NCI-H446 (cell line): ENCODE results near the gene SLC35D3.
"Not testable (repeated sequence)": the region's sequence is repeated elsewhere in the genome, so short reads cannot be mapped to it uniquely, and the experiment has no call there.

Experiments
- DNase-seq, 2 experiments: peaks; one replicate each; lab custom pipeline; 2025; lab: John Stamatoyannopoulos, UW

The SLC35D3 gene

GRCh38 chr6:136921936-136922684 is at the start of gene SLC35D3:
TSS of gene SLC35D3 (plus strand) at chr6:136922301. CDS start at chr6:136922429, 128 bp downstream.
- DNase-seq = peak in 1 of 2 experiments; percentile 27

GRCh38 chr6:136873748-136874147 is 48.4 kb upstream of the SLC35D3 start:
- DNase-seq = no peak

GRCh38 chr6:136876469-136876868 is 45.6 kb upstream of the SLC35D3 start:
- not testable (repeated sequence) for DNase-seq

- no peak for DNase-seq
These were observed 41.2 kb upstream of the SLC35D3 start for GRCh38 chr6:136880748-136881460.

- no peak for DNase-seq
These were observed 36.0 kb upstream of the SLC35D3 start for GRCh38 chr6:136886091-136886490.

GRCh38 chr6:136887953-136888352 is 34.1 kb upstream of the SLC35D3 start:
- DNase-seq = no peak

- DNase-seq = no peak
These were observed 32.6 kb upstream of the SLC35D3 start for GRCh38 chr6:136889271-136890193.

GRCh38 chr6:136890194-136890839 is 31.8 kb upstream of the SLC35D3 start:
- DNase-seq = no peak

- no peak for DNase-seq
These were observed 31.1 kb upstream of the SLC35D3 start for GRCh38 chr6:136890986-136891385.

GRCh38 chr6:136893187-136893586 is 28.9 kb upstream of the SLC35D3 start:
- no peak for DNase-seq

- DNase-seq = no peak
These were observed 26.2 kb upstream of the SLC35D3 start for GRCh38 chr6:136895901-136896300.

GRCh38 chr6:136897071-136897470 is 25.0 kb upstream of the SLC35D3 start:
- DNase-seq = no peak

- no peak for DNase-seq
These were observed 20.8 kb upstream of the SLC35D3 start for GRCh38 chr6:136901212-136901784.

GRCh38 chr6:136904477-136904876 is 17.6 kb upstream of the SLC35D3 start:
- not testable (repeated sequence) for DNase-seq

GRCh38 chr6:136914947-136915346 is 7.2 kb upstream of the SLC35D3 start:
- DNase-seq = no peak

- no peak for DNase-seq
These were observed 3.4 kb upstream of the SLC35D3 start for GRCh38 chr6:136918706-136919105.

GRCh38 chr6:136920216-136920615 is 1.9 kb upstream of the SLC35D3 start:
- DNase-seq = no peak

- DNase-seq = no peak
These were observed 1.3 kb upstream of the SLC35D3 start for GRCh38 chr6:136920671-136921380.

- peak in 1 of 2 experiments; percentile 27 for DNase-seq
These were observed 643 bp upstream of the SLC35D3 start for GRCh38 chr6:136921381-136921935.

- DNase-seq = no peak
These were observed 545 bp downstream of the SLC35D3 start for GRCh38 chr6:136922685-136923006.
